ENCODE data around the gene SLC17A6. TPM values are rescaled to one million over a fixed set of nuclear protein-coding genes. Genes with fewer than 3 reads are reported as not detected.

Gene SLC17A6
- total RNA-seq, 1 experiment from 2014 or later = not detected

- ChIA-PET CTCF (no interaction called here), POLR2A (no interaction called here)
- BruUV-seq (replicated peaks) = no TSS peak
- H3K4me1 Mint-ChIP-seq (ENCODE audit: insufficient read depth, unreplicated experiment) = no peaks in the 10 kb centered on the region
- H3K36me3 Mint-ChIP-seq (ENCODE audit: insufficient read depth, unreplicated experiment) = no peaks in the 10 kb centered on the region
- no peak overlapping the region for H3K4me3 Mint-ChIP-seq (ENCODE audit: unreplicated experiment)
- H3K27ac Mint-ChIP-seq (ENCODE audit: low read depth, unreplicated experiment) = no peak overlapping the region
- peak; percentile 1 for DNase-seq (ENCODE audit: unreplicated experiment)
- no peak for TF ChIP-seq CTCF (IDR thresholded peaks at IDR 0.05; ENCODE audit: unreplicated experiment)
- intact Hi-C loops (cut with micrococcal nuclease) = no loop called here
- no peaks in the 10 kb centered on the region for H3K9me3 Mint-ChIP-seq (ENCODE audit: unreplicated experiment)
- H3K27me3 Mint-ChIP-seq (ENCODE audit: insufficient read depth, unreplicated experiment) = peaks cover 25% of the 10 kb centered on the region
Observed at GRCh38 chr11:22389526-22390282, 51.5 kb downstream of the SLC17A6 start.

GRCh38 chr11:22390283-22390655 lies 52.1 kb downstream of the SLC17A6 start:
- ChIA-PET POLR2A (no interaction called here), CTCF (no interaction called here)
- H3K27ac Mint-ChIP-seq (ENCODE audit: low read depth, unreplicated experiment) = no peak overlapping the region
- intact Hi-C loops (cut with micrococcal nuclease) = no loop called here
- no peaks in the 10 kb centered on the region for H3K36me3 Mint-ChIP-seq (ENCODE audit: insufficient read depth, unreplicated experiment)
- peaks cover 30% of the 10 kb centered on the region for H3K27me3 Mint-ChIP-seq (ENCODE audit: insufficient read depth, unreplicated experiment)
- no peaks in the 10 kb centered on the region for H3K4me1 Mint-ChIP-seq (ENCODE audit: insufficient read depth, unreplicated experiment)
- H3K9me3 Mint-ChIP-seq (ENCODE audit: unreplicated experiment) = no peaks in the 10 kb centered on the region
- no peak overlapping the region for H3K4me3 Mint-ChIP-seq (ENCODE audit: unreplicated experiment)
- BruUV-seq (replicated peaks) = no TSS peak
- DNase-seq (ENCODE audit: unreplicated experiment) = no peak
- no peak for TF ChIP-seq CTCF (IDR thresholded peaks at IDR 0.05; ENCODE audit: unreplicated experiment)

DNA sequence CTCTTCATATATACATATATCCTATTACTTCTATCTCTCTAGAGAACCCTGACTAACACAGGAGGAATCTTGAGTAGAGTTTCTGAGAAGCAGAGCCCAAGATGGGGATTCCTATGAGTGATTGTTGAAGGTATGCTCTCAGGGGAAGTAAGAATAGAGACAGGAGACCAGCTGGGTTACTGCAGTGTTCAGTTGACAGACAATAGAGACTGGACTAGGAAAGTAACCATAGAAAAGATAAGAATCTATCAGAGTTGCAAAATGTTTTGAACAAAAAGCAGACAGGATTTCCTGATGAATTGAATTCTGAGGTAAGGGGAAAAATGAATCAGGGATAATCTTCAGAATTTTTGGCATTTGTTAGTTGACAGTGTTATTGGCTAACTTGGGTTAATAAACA lies 54.4 kb downstream of the SLC17A6 start:
- Mint-ChIP-seq H3K4me3 (ENCODE audit: unreplicated experiment) (no peak overlapping the region), H3K9me3 (ENCODE audit: unreplicated experiment) (no peaks in the 10 kb centered on the region), H3K27me3 (ENCODE audit: insufficient read depth, unreplicated experiment) (peaks cover 11% of the 10 kb centered on the region), H3K36me3 (ENCODE audit: insufficient read depth, unreplicated experiment) (no peaks in the 10 kb centered on the region), H3K27ac (ENCODE audit: low read depth, unreplicated experiment) (no peak overlapping the region), H3K4me1 (ENCODE audit: insufficient read depth, unreplicated experiment) (no peaks in the 10 kb centered on the region)
- intact Hi-C loops (cut with micrococcal nuclease) = no loop called here
- ChIA-PET POLR2A (no interaction called here), CTCF (interaction anchor here (0.5 to 0.7 kb wide), 2 partner anchors 395 to 1841 kb away, joined by 3 read pairs; no protein-coding TSS in a partner anchor)
- no peak for TF ChIP-seq CTCF (IDR thresholded peaks at IDR 0.05; ENCODE audit: unreplicated experiment)
- no peak for DNase-seq (ENCODE audit: unreplicated experiment)
- no TSS peak for BruUV-seq (replicated peaks)

DNA sequence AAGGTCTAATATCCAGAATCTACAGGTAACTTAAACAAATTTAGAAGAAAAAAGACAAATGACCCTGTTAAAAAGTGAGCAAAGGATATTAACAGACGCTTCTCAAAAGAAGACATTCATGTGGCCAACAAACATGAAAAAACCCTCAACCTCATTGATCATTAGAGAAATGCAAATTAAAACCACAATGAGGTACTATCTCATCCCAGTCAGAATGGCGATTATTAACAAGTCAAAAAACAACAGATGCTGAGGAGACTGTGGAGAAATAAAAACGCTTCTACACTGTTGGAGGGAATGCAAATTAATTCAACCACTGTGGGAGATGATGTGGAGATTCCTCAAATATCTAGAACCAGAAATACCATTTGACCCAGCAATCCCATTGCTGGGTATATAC lies 67.2 kb downstream of the SLC17A6 start:
- no peak overlapping the region for H3K27ac Mint-ChIP-seq (ENCODE audit: low read depth, unreplicated experiment)

More for the DNA sequence above, 67.2 kb downstream of the SLC17A6 start:
- H3K9me3 Mint-ChIP-seq (ENCODE audit: unreplicated experiment) = no peaks in the 10 kb centered on the region
- no peak for DNase-seq (ENCODE audit: unreplicated experiment)
- TF ChIP-seq CTCF (IDR thresholded peaks at IDR 0.05; ENCODE audit: unreplicated experiment) = no peak
- intact Hi-C loops (cut with micrococcal nuclease) = no loop called here
- no peaks in the 10 kb centered on the region for H3K4me1 Mint-ChIP-seq (ENCODE audit: insufficient read depth, unreplicated experiment)
- no peak overlapping the region for H3K4me3 Mint-ChIP-seq (ENCODE audit: unreplicated experiment)
- peaks cover 12% of the 10 kb centered on the region for H3K27me3 Mint-ChIP-seq (ENCODE audit: insufficient read depth, unreplicated experiment)
- CTCF ChIA-PET = interaction anchor here (0.7 to 1.8 kb wide), 2 partner anchors 115 to 135 kb away, joined by 3 to 5 read pairs; no protein-coding TSS in a partner anchor
- POLR2A ChIA-PET = no interaction called here
- no peaks in the 10 kb centered on the region for H3K36me3 Mint-ChIP-seq (ENCODE audit: insufficient read depth, unreplicated experiment)
- BruUV-seq (replicated peaks) = no TSS peak

Data from MCF 10A (cell line).